ENCODE measurements around the gene ADCYAP1.

The ADCYAP1 gene

DNA sequence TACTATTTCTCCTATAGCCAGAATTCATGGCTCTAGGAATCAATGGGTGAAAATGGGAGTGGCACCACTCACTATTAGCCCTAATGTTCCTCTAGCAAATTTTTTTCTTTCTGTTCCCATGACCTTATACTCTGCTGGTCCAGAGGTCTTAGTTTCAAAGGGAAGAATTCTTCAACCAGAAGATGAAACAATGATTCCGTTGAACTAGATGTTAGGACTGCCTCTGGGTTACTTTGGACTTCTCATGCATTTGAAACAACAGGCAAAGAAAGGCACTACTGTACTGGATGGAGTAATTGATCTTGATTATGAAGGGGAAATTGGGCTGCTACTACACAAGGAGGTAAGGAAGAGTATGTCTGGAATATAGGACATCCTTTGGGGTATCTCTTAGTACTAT is 18.6 kb upstream of the ADCYAP1 start:
- Histone ChIP-seq H2AFZ (ENCODE audit: low read length) (no peak overlapping the region), H4K20me1 (ENCODE audit: insufficient read depth, low read length) (no peaks in the 10 kb centered on the region), H3K9me2 (ENCODE audit: low read depth, low read length) (no peaks in the 10 kb centered on the region), H3K79me2 (ENCODE audit: insufficient read depth, low read length) (no peaks in the 10 kb centered on the region), H3K36me3 (ENCODE audit: insufficient read depth, low read length) (no peaks in the 10 kb centered on the region), H3F3A (ENCODE audit: insufficient read depth, low read length) (no peaks in the 10 kb centered on the region), H3K27ac (ENCODE audit: low read depth, low read length, poor library complexity, severe bottlenecking) (no peak overlapping the region), H3K27me3 (ENCODE audit: insufficient read depth, low read length) (no peaks in the 10 kb centered on the region), H3K4me3 (ENCODE audit: low read depth, low read length, poor library complexity, severe bottlenecking) (no peak overlapping the region), H3K9me3 (ENCODE audit: low read length) (no peaks in the 10 kb centered on the region), H3K9ac (ENCODE audit: low read length) (no peak overlapping the region), H3K4me1 (ENCODE audit: insufficient read depth, low read length, severe bottlenecking) (no peaks in the 10 kb centered on the region), H3K4me2 (ENCODE audit: low read length) (no peak overlapping the region)
- TF ChIP-seq, protein P1, sequence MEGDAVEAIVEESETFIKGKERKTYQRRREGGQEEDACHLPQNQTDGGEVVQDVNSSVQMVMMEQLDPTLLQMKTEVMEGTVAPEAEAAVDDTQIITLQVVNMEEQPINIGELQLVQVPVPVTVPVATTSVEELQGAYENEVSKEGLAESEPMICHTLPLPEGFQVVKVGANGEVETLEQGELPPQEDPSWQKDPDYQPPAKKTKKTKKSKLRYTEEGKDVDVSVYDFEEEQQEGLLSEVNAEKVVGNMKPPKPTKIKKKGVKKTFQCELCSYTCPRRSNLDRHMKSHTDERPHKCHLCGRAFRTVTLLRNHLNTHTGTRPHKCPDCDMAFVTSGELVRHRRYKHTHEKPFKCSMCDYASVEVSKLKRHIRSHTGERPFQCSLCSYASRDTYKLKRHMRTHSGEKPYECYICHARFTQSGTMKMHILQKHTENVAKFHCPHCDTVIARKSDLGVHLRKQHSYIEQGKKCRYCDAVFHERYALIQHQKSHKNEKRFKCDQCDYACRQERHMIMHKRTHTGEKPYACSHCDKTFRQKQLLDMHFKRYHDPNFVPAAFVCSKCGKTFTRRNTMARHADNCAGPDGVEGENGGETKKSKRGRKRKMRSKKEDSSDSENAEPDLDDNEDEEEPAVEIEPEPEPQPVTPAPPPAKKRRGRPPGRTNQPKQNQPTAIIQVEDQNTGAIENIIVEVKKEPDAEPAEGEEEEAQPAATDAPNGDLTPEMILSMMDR (IDR thresholded peaks at IDR 0.05; ENCODE audit: low read length) = no peak
- no peak for TF ChIP-seq EZH2 (IDR thresholded peaks at IDR 0.05; ENCODE audit: borderline replicate concordance, low read length)

DNA sequence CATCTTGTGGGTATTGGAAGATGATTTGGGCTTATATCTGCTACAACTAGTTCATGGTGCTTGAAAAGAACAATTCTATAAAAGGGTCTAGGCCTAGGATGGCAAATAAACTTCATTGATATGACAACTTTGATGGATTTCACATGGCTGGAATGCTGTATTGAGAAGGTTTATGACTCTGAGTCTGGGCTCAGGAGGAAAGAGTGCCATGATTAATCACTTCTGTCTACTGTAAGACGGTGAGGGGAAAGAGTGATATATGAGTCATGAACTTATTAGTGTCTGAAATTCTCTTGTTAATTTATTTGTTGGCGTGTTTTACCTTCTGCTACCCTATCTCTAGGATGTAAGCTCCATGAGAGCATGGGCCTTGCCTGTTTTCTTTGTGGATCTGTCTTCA is 17.0 kb upstream of the ADCYAP1 start:
- Histone ChIP-seq H3K9ac (ENCODE audit: low read length) (no peak overlapping the region), H3K36me3 (ENCODE audit: insufficient read depth, low read length) (no peaks in the 10 kb centered on the region)

DNA sequence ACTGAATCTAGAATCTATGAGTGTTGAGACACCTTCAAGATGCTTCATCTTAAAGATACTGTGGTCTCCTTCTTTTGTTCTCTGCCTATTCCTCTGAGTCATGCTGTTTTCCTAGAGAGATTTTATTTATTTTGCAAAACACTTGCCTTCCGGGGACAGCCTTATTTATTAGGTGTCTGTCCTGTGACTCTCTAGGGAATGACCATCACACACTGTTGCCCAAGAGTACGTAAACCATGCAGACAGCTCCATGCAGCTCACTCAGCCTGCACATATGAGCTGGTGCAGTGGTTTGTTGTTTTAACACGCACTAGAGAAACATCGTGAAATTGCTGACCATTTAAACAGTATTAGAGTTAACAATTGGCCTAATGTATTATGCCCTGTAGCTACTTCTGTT is 12.4 kb upstream of the ADCYAP1 start:
- H3K27me3 ChIP-seq (ENCODE audit: insufficient read depth, low read length) = no peaks in the 10 kb centered on the region
- no peak overlapping the region for H3K27ac ChIP-seq (ENCODE audit: low read depth, low read length, poor library complexity, severe bottlenecking)
- H2AFZ ChIP-seq (ENCODE audit: low read length) = no peak overlapping the region
- H3K9me3 ChIP-seq (ENCODE audit: low read length) = no peaks in the 10 kb centered on the region
- H3K4me2 ChIP-seq (ENCODE audit: low read length) = no peak overlapping the region
- no peaks in the 10 kb centered on the region for H3F3A ChIP-seq (ENCODE audit: insufficient read depth, low read length)
- no peaks in the 10 kb centered on the region for H4K20me1 ChIP-seq (ENCODE audit: insufficient read depth, low read length)
- H3K79me2 ChIP-seq (ENCODE audit: insufficient read depth, low read length) = no peaks in the 10 kb centered on the region
- no peak overlapping the region for H3K4me3 ChIP-seq (ENCODE audit: low read depth, low read length, poor library complexity, severe bottlenecking)
- no peaks in the 10 kb centered on the region for H3K4me1 ChIP-seq (ENCODE audit: insufficient read depth, low read length, severe bottlenecking)
- no peak for TF ChIP-seq EZH2 (IDR thresholded peaks at IDR 0.05; ENCODE audit: borderline replicate concordance, low read length)
- TF ChIP-seq, protein P1 (IDR thresholded peaks at IDR 0.05; ENCODE audit: low read length) = no peak
- no peaks in the 10 kb centered on the region for H3K36me3 ChIP-seq (ENCODE audit: insufficient read depth, low read length)
- H3K9me2 ChIP-seq (ENCODE audit: low read depth, low read length) = no peaks in the 10 kb centered on the region
- no peak overlapping the region for H3K9ac ChIP-seq (ENCODE audit: low read length)

More for the DNA sequence above, 17.0 kb upstream of the ADCYAP1 start:
- H3K79me2 ChIP-seq (ENCODE audit: insufficient read depth, low read length) = no peaks in the 10 kb centered on the region
- H3K4me1 ChIP-seq (ENCODE audit: insufficient read depth, low read length, severe bottlenecking) = no peaks in the 10 kb centered on the region
- H3F3A ChIP-seq (ENCODE audit: insufficient read depth, low read length) = no peaks in the 10 kb centered on the region
- no peaks in the 10 kb centered on the region for H3K9me2 ChIP-seq (ENCODE audit: low read depth, low read length)
- no peak overlapping the region for H3K4me2 ChIP-seq (ENCODE audit: low read length)
- H3K27me3 ChIP-seq (ENCODE audit: insufficient read depth, low read length) = no peaks in the 10 kb centered on the region
- no peaks in the 10 kb centered on the region for H3K9me3 ChIP-seq (ENCODE audit: low read length)
- TF ChIP-seq, protein P1 (IDR thresholded peaks at IDR 0.05; ENCODE audit: low read length) = no peak
- TF ChIP-seq EZH2 (IDR thresholded peaks at IDR 0.05; ENCODE audit: borderline replicate concordance, low read length) = no peak
- H2AFZ ChIP-seq (ENCODE audit: low read length) = no peak overlapping the region
- no peaks in the 10 kb centered on the region for H4K20me1 ChIP-seq (ENCODE audit: insufficient read depth, low read length)
- H3K4me3 ChIP-seq (ENCODE audit: low read depth, low read length, poor library complexity, severe bottlenecking) = no peak overlapping the region
- no peak overlapping the region for H3K27ac ChIP-seq (ENCODE audit: low read depth, low read length, poor library complexity, severe bottlenecking)
